Colonic mucosa (tissue), 4 donors: ENCODE results near the gene SOD3. TPM values are rescaled to one million over a fixed set of nuclear protein-coding genes. Genes with fewer than 3 reads are reported as not detected.

ENCODE experiments used
- DNase-seq: peaks from one replicate; pipeline ENCODE4 v3.0.0-alpha.2; 2020
- H3K27ac ChIP-seq: fragments of 200-600 bp; one replicate; pipeline ENCODE4 v1.8.0; 2021
- H3K27me3 ChIP-seq: fragments of 200-600 bp; one replicate; pipeline ENCODE4 v1.8.0; 2021
- H3K36me3 ChIP-seq: fragments of 200-600 bp; one replicate; pipeline ENCODE4 v1.8.0; 2021
- H3K4me1 ChIP-seq: fragments of 200-600 bp; one replicate; pipeline ENCODE4 v1.8.0; 2021; ENCODE audit warnings: mild to moderate bottlenecking
- H3K4me3 ChIP-seq: fragments of 200-600 bp; one replicate; pipeline ENCODE4 v1.8.0; 2021
- H3K9ac ChIP-seq, 2 donors: one replicate each; pipeline ENCODE4 v1.7.0; 2013; ENCODE audit warnings: control low read depth in 2 of 2, low read depth in 2 of 2, low read length in 2 of 2
- H3K9me3 ChIP-seq: fragments of 200-600 bp; one replicate; pipeline ENCODE4 v1.8.0; 2021
- CTCF ChIP-seq: fragments of 200-600 bp; IDR thresholded peaks from one replicate; pipeline ENCODE4 v1.8.0; 2022; ENCODE audit warnings: antibody characterized with exemption, mild to moderate bottlenecking
- intact Hi-C: fragments of 100-400 bp; cut with DNase I; formaldehyde crosslinking; loops from one replicate; pipeline ENCODE4 v1.14.1; 2022
- total RNA-seq, 2 donors: library from RNA; stranded (reverse); fragmentation: NEBNext Ultra II Directional in 1 of 2; extraction: Animal tissue kit (Norgen Biotek cat#: 25700) in 1 of 2; gene quantifications; one replicate each; pipeline ENCODE4 v1.2.1, GENCODE V29; 2021
- donor health status: healthy.
- donor health status: DM: no; HTN: no; CAD: no.
- donor health status: DM: no; HTN: no; CAD: no.

SOD3 gene
- total RNA-seq, 2 donors from 2014 or later, result 22.3 to 35.8 TPM

GRCh38 chr4:24805067-24805466 lies 9.7 kb downstream of the SOD3 start:
- Histone ChIP-seq H3K27ac (no peak overlapping the region), H3K9ac (no peak overlapping the region), H3K9me3 (no peaks in the 10 kb centered on the region), H3K4me3 (no peak overlapping the region), H3K27me3 (no peaks in the 10 kb centered on the region), H3K36me3 (no peaks in the 10 kb centered on the region), H3K4me1 (no peaks in the 10 kb centered on the region)
- intact Hi-C loops, result no loop called here
- no peak for TF ChIP-seq CTCF
- no peak for DNase-seq

DNA sequence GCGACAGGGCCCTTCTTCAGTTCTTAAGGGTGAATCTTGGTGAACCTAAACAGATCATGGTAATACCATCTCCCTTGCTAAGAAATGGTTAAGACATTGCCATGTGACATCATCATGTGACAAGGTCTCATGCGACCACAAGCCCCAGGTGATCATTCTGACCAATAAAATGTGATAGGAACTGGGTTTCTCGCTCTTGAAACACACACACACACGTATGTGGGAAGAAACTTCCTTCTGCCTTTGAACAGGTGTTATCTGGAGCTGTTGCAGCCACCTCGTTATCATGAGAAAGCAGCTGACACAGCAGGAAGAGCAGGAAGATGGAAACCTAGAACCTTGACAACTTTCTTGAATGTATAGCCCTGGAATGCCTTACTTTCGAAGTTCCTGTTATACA lies 10.2 kb downstream of the SOD3 start:
- no peak overlapping the region for H3K27ac ChIP-seq
- DNase-seq, result no peak
- no peak for TF ChIP-seq CTCF
- H3K4me3 ChIP-seq, result no peak overlapping the region
- H3K27me3 ChIP-seq, result no peaks in the 10 kb centered on the region
- no peaks in the 10 kb centered on the region for H3K4me1 ChIP-seq
- intact Hi-C loops, result no loop called here
- no peaks in the 10 kb centered on the region for H3K9me3 ChIP-seq
- H3K9ac ChIP-seq, result no peak overlapping the region
- H3K36me3 ChIP-seq, result no peaks in the 10 kb centered on the region

GRCh38 chr4:24806206-24806990 lies 11.0 kb downstream of the SOD3 start:
- Histone ChIP-seq H3K27ac (no peak overlapping the region), H3K9ac (no peak overlapping the region), H3K4me3 (no peak overlapping the region), H3K4me1 (no peaks in the 10 kb centered on the region), H3K27me3 (no peaks in the 10 kb centered on the region), H3K36me3 (no peaks in the 10 kb centered on the region), H3K9me3 (no peaks in the 10 kb centered on the region)
- intact Hi-C loops, result no loop called here
- no peak for TF ChIP-seq CTCF
- peak; percentile 10 for DNase-seq

- Histone ChIP-seq H3K36me3 (no peaks in the 10 kb centered on the region), H3K4me1 (no peaks in the 10 kb centered on the region), H3K9me3 (no peaks in the 10 kb centered on the region), H3K27ac (no peak overlapping the region), H3K9ac (no peak overlapping the region), H3K4me3 (no peak overlapping the region), H3K27me3 (no peaks in the 10 kb centered on the region)
- no peak for TF ChIP-seq CTCF
- DNase-seq, result peak; percentile 11
- intact Hi-C loops, result no loop called here
These were observed 12.2 kb downstream of the SOD3 start for GRCh38 chr4:24807611-24808010.

DNA sequence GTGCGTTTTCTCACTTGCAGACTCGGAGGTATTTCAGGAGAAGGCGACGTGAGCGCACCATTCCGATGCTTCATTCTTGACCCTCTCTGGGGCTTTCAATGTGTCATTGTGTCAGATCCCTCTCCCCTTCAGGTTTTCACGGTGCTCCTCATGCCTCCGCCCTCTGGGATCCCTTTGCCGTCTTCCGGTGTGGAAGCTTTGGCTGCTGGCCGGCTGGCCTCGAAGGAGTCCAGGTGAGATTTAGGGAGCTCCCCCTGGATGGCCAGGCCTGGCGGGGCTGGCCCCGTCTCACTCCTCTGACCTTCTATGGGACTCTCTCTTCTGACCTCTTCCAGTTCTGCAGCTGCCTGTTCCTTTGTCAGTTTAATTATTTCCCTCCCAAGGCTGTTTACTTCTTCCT lies 12.9 kb downstream of the SOD3 start:
- H3K36me3 ChIP-seq, result no peaks in the 10 kb centered on the region
- H3K4me1 ChIP-seq, result no peaks in the 10 kb centered on the region
- DNase-seq, result peak; percentile 11
- H3K27ac ChIP-seq, result no peak overlapping the region
- no peaks in the 10 kb centered on the region for H3K27me3 ChIP-seq
- intact Hi-C loops, result no loop called here
- H3K4me3 ChIP-seq, result no peak overlapping the region
- TF ChIP-seq CTCF, result no peak
- no peaks in the 10 kb centered on the region for H3K9me3 ChIP-seq
- H3K9ac ChIP-seq, result no peak overlapping the region
